H1 (cell line): ENCODE measurements around the gene TNF. TPM values are rescaled to one million over a fixed set of nuclear protein-coding genes. Genes with fewer than 3 reads are reported as not detected.

Experiments used
- CTCF ChIA-PET: fragments of 300-600 bp; sonication (Branson Sonifier 250); formaldehyde crosslinking; loops from one replicate; lab custom pipeline; 2021; ENCODE audit not compliant: partially characterized antibody; lab: Charles Lee
- POLR2A ChIA-PET: fragments of 300-600 bp; sonication (Branson Sonifier 250); formaldehyde crosslinking; loops from one replicate; lab custom pipeline; 2021; ENCODE audit warnings: inconsistent platforms; ENCODE audit not compliant: partially characterized antibody; lab: Charles Lee
- DNase-seq, 2 experiments: peaks; one replicate each; pipeline versions ENCODE4 v3.0.0 to v3.0.0-alpha.2; 2010 to 2022; ENCODE audit warnings: low spot score in 2 of 2, low read depth in 1 of 2, mixed read lengths in 1 of 2
- FAIRE-seq: peaks from 2 replicates; lab custom pipeline; 2011; peaks lifted over from hg19 to GRCh38; lab: Jason Lieb, UNC
- H2AFZ ChIP-seq: 2 replicates; pipeline ENCODE4 v1.8.1; 2012; ENCODE audit warnings: low read length, inconsistent platforms
- H2AK5ac ChIP-seq: 2 replicates; pipeline ENCODE4 v1.6.1; 2013; ENCODE audit warnings: low read depth, low read length
- H2BK120ac ChIP-seq: replicated peaks from 2 replicates; pipeline ENCODE3; 2013; ENCODE audit warnings: low read depth, low read length, inconsistent platforms
- H2BK12ac ChIP-seq: 2 replicates; pipeline ENCODE4 v1.6.1; 2013; ENCODE audit warnings: low read depth, low read length
- H2BK15ac ChIP-seq: 2 replicates; pipeline ENCODE4 v1.6.1; 2013; ENCODE audit warnings: low read length
- H2BK20ac ChIP-seq: 2 replicates; pipeline ENCODE4 v1.6.1; 2013; ENCODE audit warnings: low read length
- H2BK5ac ChIP-seq: 2 replicates; pipeline ENCODE4 v1.6.1; 2013; ENCODE audit warnings: low read depth, low read length
- H3K14ac ChIP-seq: 2 replicates; pipeline ENCODE4 v1.6.1; 2013; ENCODE audit warnings: inconsistent platforms; ENCODE audit not compliant: insufficient read length
- H3K18ac ChIP-seq: 2 replicates; pipeline ENCODE4 v1.6.1; 2013; ENCODE audit warnings: low read length; ENCODE audit errors: extremely low read depth
- H3K23ac ChIP-seq: 2 replicates; pipeline ENCODE4 v1.6.1; 2013; ENCODE audit warnings: inconsistent platforms; ENCODE audit not compliant: insufficient read length
- H3K23me2 ChIP-seq: 2 replicates; pipeline ENCODE4 v1.6.1; 2013; ENCODE audit warnings: low read depth, low read length
- H3K27ac ChIP-seq: 2 replicates; pipeline ENCODE4 v1.6.1; 2011; ENCODE audit warnings: low read depth, low read length, inconsistent platforms
- H3K27me3 ChIP-seq, 4 experiments: replicated peaks in 1 of 4; 1 replicate in 1 of 4; 2 replicates in 3 of 4; pipeline versions ENCODE4 v1.6.1 to v1.8.1; 2011 to 2013; ENCODE audit warnings: low read length in 3 of 4, mild to moderate bottlenecking in 3 of 4, inconsistent platforms in 2 of 4, mixed read lengths in 2 of 4, moderate library complexity in 1 of 4; ENCODE audit not compliant: control insufficient read depth in 3 of 4, insufficient read depth in 3 of 4; ENCODE audit errors: extremely low read depth in 1 of 4
- H3K36me3 ChIP-seq, 4 experiments: 2 replicates each; pipeline versions ENCODE4 v1.6.1 to v1.8.1; 2011 to 2013; ENCODE audit warnings: mild to moderate bottlenecking in 4 of 4, low read length in 3 of 4, moderate library complexity in 2 of 4, control low read depth in 1 of 4, inconsistent platforms in 1 of 4; ENCODE audit not compliant: insufficient read depth in 4 of 4, control insufficient read depth in 2 of 4
- H3K4ac ChIP-seq: replicated peaks from 2 replicates; pipeline ENCODE3; 2013; ENCODE audit warnings: low read length, low read depth, mixed read lengths, inconsistent platforms; ENCODE audit not compliant: insufficient read length
- H3K4me1 ChIP-seq, 4 experiments: replicated peaks in 1 of 4; 1 replicate in 1 of 4; 2 replicates in 3 of 4; pipeline versions ENCODE4 v1.6.1 to v1.8.1; 2011 to 2013; ENCODE audit warnings: low read length in 3 of 4, inconsistent platforms in 2 of 4, mixed read lengths in 1 of 4; ENCODE audit not compliant: insufficient read depth in 4 of 4, control insufficient read depth in 3 of 4
- H3K4me2 ChIP-seq, 2 experiments: 2 replicates each; pipeline versions ENCODE4 v1.6.1 to v1.8.1; 2011 to 2013; ENCODE audit warnings: low read depth in 2 of 2, low read length in 2 of 2, control low read depth in 1 of 2, inconsistent platforms in 1 of 2, mild to moderate bottlenecking in 1 of 2; ENCODE audit not compliant: insufficient read depth in 1 of 2
- H3K4me3 ChIP-seq, 4 experiments: fragments of 200-600, 300-600 bp in 1 of 4; sonication (generic), shearing (Covaris generic), sonication (Bioruptor Twin) in 1 of 4; 2 replicates each; pipeline versions ENCODE4 v1.5.1 to v1.8.1; 2011 to 2016; ENCODE audit warnings: low read length in 4 of 4, low read depth in 3 of 4, control low read depth in 2 of 4, inconsistent platforms in 2 of 4, mild to moderate bottlenecking in 2 of 4, mixed read lengths in 1 of 4, moderate library complexity in 1 of 4; ENCODE audit not compliant: insufficient read depth in 2 of 4; ENCODE audit errors: extremely low read depth in 1 of 4
- H3K56ac ChIP-seq: replicated peaks from 2 replicates; pipeline ENCODE3; 2013; ENCODE audit warnings: low read depth, mild to moderate bottlenecking, mixed read lengths, low read length, inconsistent platforms; ENCODE audit not compliant: insufficient read length
- H3K79me1 ChIP-seq: 2 replicates; pipeline ENCODE4 v1.6.1; 2013; ENCODE audit warnings: low read depth, low read length, control low read depth
- H3K79me2 ChIP-seq, 2 experiments: 2 replicates each; pipeline versions ENCODE4 v1.6.1 to v1.8.1; 2012 to 2013; ENCODE audit warnings: low read length in 2 of 2, mild to moderate bottlenecking in 2 of 2, inconsistent platforms in 1 of 2; ENCODE audit not compliant: insufficient read depth in 2 of 2, control insufficient read depth in 1 of 2
- H3K9ac ChIP-seq, 4 experiments: replicated peaks in 1 of 4; 1 replicate in 1 of 4; 2 replicates in 3 of 4; pipeline versions ENCODE4 v1.6.1 to v1.8.1; 2011 to 2013; ENCODE audit warnings: low read depth in 3 of 4, low read length in 3 of 4, control low read depth in 2 of 4, mild to moderate bottlenecking in 2 of 4, moderate library complexity in 2 of 4, inconsistent platforms in 1 of 4; ENCODE audit errors: extremely low read depth in 1 of 4
- H3K9me3 ChIP-seq, 2 experiments: 2 replicates each; pipeline versions ENCODE4 v1.6.1 to v1.8.1; 2012 to 2013; ENCODE audit warnings: mild to moderate bottlenecking in 2 of 2, moderate library complexity in 2 of 2, control low read depth in 1 of 2, inconsistent platforms in 1 of 2, low read depth in 1 of 2, low read length in 1 of 2, mixed read lengths in 1 of 2; ENCODE audit not compliant: insufficient read depth in 2 of 2
- H4K20me1 ChIP-seq, 2 experiments: replicated peaks in 1 of 2; 2 replicates each; pipeline versions ENCODE3 to v1.8.1; 2011 to 2013; ENCODE audit warnings: inconsistent platforms in 2 of 2, low read length in 2 of 2, mild to moderate bottlenecking in 1 of 2; ENCODE audit not compliant: insufficient read depth in 2 of 2, control insufficient read depth in 1 of 2
- H4K5ac ChIP-seq: 2 replicates; pipeline ENCODE4 v1.6.1; 2013; ENCODE audit warnings: low read length, low read depth, mixed read lengths, inconsistent platforms; ENCODE audit not compliant: insufficient read length
- H4K8ac ChIP-seq: 2 replicates; pipeline ENCODE4 v1.8.0; 2013; ENCODE audit warnings: mild to moderate bottlenecking, moderate library complexity, low read length, inconsistent platforms; ENCODE audit not compliant: insufficient read depth; ENCODE audit errors: extremely low read depth
- H4K91ac ChIP-seq: replicated peaks from 2 replicates; pipeline ENCODE3; 2013; ENCODE audit warnings: low read length, mixed read lengths, inconsistent platforms; ENCODE audit not compliant: insufficient read length
- SIN3A ChIP-seq, 2 experiments: IDR thresholded peaks in 1 of 2; conservative IDR thresholded peaks in 1 of 2; 2 replicates each; pipeline ENCODE4 v1.6.1; 2011 to 2012; ENCODE audit warnings: low read length in 2 of 2, improper control_type of control experiment in 1 of 2, low read depth in 1 of 2, mild to moderate bottlenecking in 1 of 2
- SP2 ChIP-seq: IDR thresholded peaks from 2 replicates; pipeline ENCODE4 v1.6.1; 2012; ENCODE audit warnings: mild to moderate bottlenecking, low read length, inconsistent platforms
- WGBS, 2 experiments: shearing (Covaris generic) in 1 of 2; methylation state at CpG; one replicate each; pipeline versions ENCODE4 v1.1.6 to v1.1.7; 2013 to 2015; ENCODE audit warnings: low lambda C conversion rate in 2 of 2, mixed read lengths in 2 of 2, inconsistent platforms in 1 of 2, low coverage in 1 of 2, missing lambda C conversion rate in 1 of 2; ENCODE audit not compliant: insufficient replicate concordance in 2 of 2, insufficient coverage in 1 of 2, insufficient read length in 1 of 2; ENCODE audit errors: extremely low coverage in 1 of 2, missing lambda C conversion rate in 1 of 2; 5-methylcytosine and 5-hydroxymethylcytosine counted together
- polyA plus RNA-seq, 7 experiments: library from polyadenylated mRNA; depleted of rRNA in 3 of 7; stranded (reverse) in 5 of 7; unstranded in 2 of 7; fragments of >200 nt in 5 of 7; fragments of 200-250 nt in 2 of 7; gene quantifications; 1 replicate in 5 of 7; 2 replicates in 1 of 7; 4 replicates in 1 of 7; pipeline versions ENCODE4 v1.2.1 to v1.2.3, GENCODE V29; 2011 to 2013; ENCODE audit warnings: missing spikeins in 2 of 7, mixed read lengths in 2 of 7
- total RNA-seq: library from RNA; stranded (reverse); fragmentation: NEBNext Ultra II Directional; extraction: Animal tissue kit (Norgen Biotek cat#: 25700); gene quantifications from 2 replicates; pipeline ENCODE4 v1.2.1, GENCODE V29; 2021

The TNF gene
- total and polyA plus RNA-seq, 2 of the 8 experiments (the other 6 are each of a cell fraction or from before 2014, with no cell fraction given) = not detected

DNA sequence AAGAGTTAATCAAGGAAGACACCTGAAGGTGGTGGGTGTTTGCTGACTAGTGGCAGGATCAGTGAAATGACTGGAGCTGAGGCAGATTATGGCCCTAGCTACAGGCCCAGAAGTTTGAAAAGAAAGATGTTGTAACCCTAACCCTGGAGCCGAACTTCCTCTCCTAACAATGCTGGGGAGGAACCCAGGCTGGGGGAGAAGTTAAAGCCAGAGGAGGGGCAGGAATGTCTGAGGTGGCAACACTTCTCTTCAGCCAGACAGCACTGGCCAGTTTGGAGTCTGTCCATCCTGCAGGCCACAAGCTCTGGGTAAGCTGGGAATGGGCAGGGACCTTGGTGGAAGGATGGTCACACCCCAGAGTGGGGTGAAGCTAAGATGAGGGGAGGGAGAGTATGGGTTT lies 10.6 kb downstream of the TNF start, which contains the start of gene LST1:
Gene LST1 (plus strand): TSS at position 270 of the 400 bp plus-strand sequence. CDS start 1,023 bp downstream, outside the sequence.
- no peak within 1 kb of the TSS for H2BK12ac ChIP-seq
- no peak within 1 kb of the TSS for H3K14ac ChIP-seq
- H3K23me2 ChIP-seq = peaks cover 4% of the 10 kb centered on the region; the same call in 1 of the 2 replicates
- no peak within 1 kb of the TSS for H3K4ac ChIP-seq
- no peak within 1 kb of the TSS for H4K5ac ChIP-seq
- H2BK20ac ChIP-seq = peak within 1 kb of the TSS; percentile 73
- H3K56ac ChIP-seq = no peak within 1 kb of the TSS
- FAIRE-seq (no peak), DNase-seq (no peak)
- H3K9me3 ChIP-seq = no peaks in the 10 kb centered on the region
- no peak within 1 kb of the TSS for H4K91ac ChIP-seq
- no peaks in the 10 kb centered on the region; a peak in 2 of 7 replicates for H3K27me3 ChIP-seq
- no peak within 1 kb of the TSS for H3K27ac ChIP-seq
- WGBS, 2 experiments = 87% methylated on average over 1 of the region's 1 CpG; no CpG with 5 or more reads in 1 of the 2 experiments
- H2BK5ac ChIP-seq = no peak within 1 kb of the TSS
- no peak within 1 kb of the TSS for H3K4me2 ChIP-seq
- no peak within 1 kb of the TSS for H3K23ac ChIP-seq
- ChIA-PET CTCF (interaction anchor here (0.6 to 22.0 kb wide), 15 partner anchors 4 to 67 kb away, joined by 3 to 640 read pairs (median 6); partner anchors contain the start of genes AIF1, ATP6V1G2, LST1 and LTB), POLR2A (interaction anchor here (0.9 to 3.9 kb wide), 8 partner anchors 8 to 57 kb away, joined by 3 to 16 read pairs (median 4); partner anchors contain the start of genes DDX39B, MCCD1, NFKBIL1 and TNF)
- H3K79me2 ChIP-seq = no peaks in the 10 kb centered on the region
- no peak within 1 kb of the TSS for H4K8ac ChIP-seq
- no peak within 1 kb of the TSS for H3K4me3 ChIP-seq
- H3K79me1 ChIP-seq = no peaks in the 10 kb centered on the region
- H3K18ac ChIP-seq = no peak within 1 kb of the TSS
- no peak within 1 kb of the TSS for H3K9ac ChIP-seq
- peaks cover 0 to 7% (median 6%) of the 10 kb centered on the region in 4 experiments; a peak in 5 of 7 replicates for H3K4me1 ChIP-seq
- TF ChIP-seq SIN3A (conservative IDR thresholded peaks at IDR 0.05 in 1 of 2, IDR thresholded peaks at IDR 0.05 in 1 of 2; ENCODE audit: low read depth in 1 of 2, low read length in 2 of 2) = no peak
- no peak for TF ChIP-seq SP2
- H2AK5ac ChIP-seq = no peak within 1 kb of the TSS
- no peak within 1 kb of the TSS for H2AFZ ChIP-seq
- H2BK15ac ChIP-seq = peak within 1 kb of the TSS; percentile 73
- H3K36me3 ChIP-seq = no peaks in the 10 kb centered on the region
- H4K20me1 ChIP-seq = no peaks in the 10 kb centered on the region
- H2BK120ac ChIP-seq = no peak within 1 kb of the TSS
